ENCODE measurements around the gene USH1C. TPM values are rescaled to one million over a fixed set of nuclear protein-coding genes. Genes with fewer than 3 reads are reported as not detected.

The USH1C gene
- total RNA-seq, 3 donors from 2014 or later, result 81.7 to 229 (median 141) TPM

DNA sequence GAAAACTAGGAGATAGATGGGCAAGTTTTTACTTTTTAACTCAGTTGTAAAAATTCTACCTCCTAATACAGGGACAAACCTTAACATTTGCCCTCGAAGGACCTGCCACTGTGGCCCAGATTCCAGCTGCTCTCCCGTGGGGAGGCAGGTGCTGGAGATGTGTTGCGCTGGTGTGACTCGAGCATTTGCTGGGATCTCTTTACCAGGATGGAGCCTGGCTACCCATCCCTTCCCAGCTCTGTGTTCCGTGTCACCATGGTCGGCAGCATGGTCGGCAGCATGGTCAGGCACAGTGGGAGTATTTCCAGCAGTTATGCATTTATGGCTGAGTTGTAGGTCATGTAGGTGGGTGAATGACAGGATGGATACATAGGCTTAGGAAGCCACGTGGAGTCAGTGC is 44.0 kb upstream of the USH1C start:
- ATAC-seq, result no peak

GRCh38 chr11:17585911-17586695 is 41.9 kb upstream of the USH1C start:
- Histone ChIP-seq H3K4me3 (no peak overlapping the region), H3K4me1 (ENCODE audit: low read depth) (no peaks in the 10 kb centered on the region), H3K36me3 (ENCODE audit: low read depth) (no peaks in the 10 kb centered on the region), H3K9me3 (no peaks in the 10 kb centered on the region)
- intact Hi-C loops (cut with DNase I, micrococcal nuclease), result no loop called here
- no peak for ATAC-seq
- TF ChIP-seq, protein P1, sequence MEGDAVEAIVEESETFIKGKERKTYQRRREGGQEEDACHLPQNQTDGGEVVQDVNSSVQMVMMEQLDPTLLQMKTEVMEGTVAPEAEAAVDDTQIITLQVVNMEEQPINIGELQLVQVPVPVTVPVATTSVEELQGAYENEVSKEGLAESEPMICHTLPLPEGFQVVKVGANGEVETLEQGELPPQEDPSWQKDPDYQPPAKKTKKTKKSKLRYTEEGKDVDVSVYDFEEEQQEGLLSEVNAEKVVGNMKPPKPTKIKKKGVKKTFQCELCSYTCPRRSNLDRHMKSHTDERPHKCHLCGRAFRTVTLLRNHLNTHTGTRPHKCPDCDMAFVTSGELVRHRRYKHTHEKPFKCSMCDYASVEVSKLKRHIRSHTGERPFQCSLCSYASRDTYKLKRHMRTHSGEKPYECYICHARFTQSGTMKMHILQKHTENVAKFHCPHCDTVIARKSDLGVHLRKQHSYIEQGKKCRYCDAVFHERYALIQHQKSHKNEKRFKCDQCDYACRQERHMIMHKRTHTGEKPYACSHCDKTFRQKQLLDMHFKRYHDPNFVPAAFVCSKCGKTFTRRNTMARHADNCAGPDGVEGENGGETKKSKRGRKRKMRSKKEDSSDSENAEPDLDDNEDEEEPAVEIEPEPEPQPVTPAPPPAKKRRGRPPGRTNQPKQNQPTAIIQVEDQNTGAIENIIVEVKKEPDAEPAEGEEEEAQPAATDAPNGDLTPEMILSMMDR (IDR thresholded peaks at IDR 0.05), result no peak
- no peak for DNase-seq

More for the DNA sequence above, 44.0 kb upstream of the USH1C start:
- DNase-seq, result no peak
- intact Hi-C loops (cut with DNase I, micrococcal nuclease), result no loop called here
- no peaks in the 10 kb centered on the region for H3K36me3 ChIP-seq (ENCODE audit: low read depth)
- no peaks in the 10 kb centered on the region for H3K4me1 ChIP-seq (ENCODE audit: low read depth)
- no peak overlapping the region for H3K4me3 ChIP-seq
- no peaks in the 10 kb centered on the region for H3K9me3 ChIP-seq
- TF ChIP-seq, protein P1 (IDR thresholded peaks at IDR 0.05), result no peak

DNA sequence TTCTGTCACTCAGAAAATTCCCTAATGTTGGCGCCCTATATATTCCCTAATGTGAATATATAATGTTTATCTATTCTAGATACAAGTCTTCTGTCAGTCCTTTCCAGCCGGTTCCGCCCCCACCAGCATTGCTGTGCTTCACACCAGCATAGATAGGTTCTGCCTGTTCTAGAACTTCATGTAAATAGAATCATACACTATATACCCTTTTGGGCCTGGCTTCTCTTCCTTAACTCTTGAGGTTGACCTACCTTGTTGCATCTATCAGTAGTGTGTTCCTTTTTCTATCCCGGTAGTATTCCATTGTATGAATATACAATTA is 37.5 kb upstream of the USH1C start:
- no peak for DNase-seq
- no peaks in the 10 kb centered on the region for H3K36me3 ChIP-seq (ENCODE audit: low read depth)
- TF ChIP-seq, protein P1 (IDR thresholded peaks at IDR 0.05), result no peak
- H3K4me3 ChIP-seq, result no peak overlapping the region
- no peaks in the 10 kb centered on the region for H3K9me3 ChIP-seq
- no peak for ATAC-seq
- no peaks in the 10 kb centered on the region for H3K4me1 ChIP-seq (ENCODE audit: low read depth)
- intact Hi-C loops (cut with DNase I, micrococcal nuclease), result no loop called here

DNA sequence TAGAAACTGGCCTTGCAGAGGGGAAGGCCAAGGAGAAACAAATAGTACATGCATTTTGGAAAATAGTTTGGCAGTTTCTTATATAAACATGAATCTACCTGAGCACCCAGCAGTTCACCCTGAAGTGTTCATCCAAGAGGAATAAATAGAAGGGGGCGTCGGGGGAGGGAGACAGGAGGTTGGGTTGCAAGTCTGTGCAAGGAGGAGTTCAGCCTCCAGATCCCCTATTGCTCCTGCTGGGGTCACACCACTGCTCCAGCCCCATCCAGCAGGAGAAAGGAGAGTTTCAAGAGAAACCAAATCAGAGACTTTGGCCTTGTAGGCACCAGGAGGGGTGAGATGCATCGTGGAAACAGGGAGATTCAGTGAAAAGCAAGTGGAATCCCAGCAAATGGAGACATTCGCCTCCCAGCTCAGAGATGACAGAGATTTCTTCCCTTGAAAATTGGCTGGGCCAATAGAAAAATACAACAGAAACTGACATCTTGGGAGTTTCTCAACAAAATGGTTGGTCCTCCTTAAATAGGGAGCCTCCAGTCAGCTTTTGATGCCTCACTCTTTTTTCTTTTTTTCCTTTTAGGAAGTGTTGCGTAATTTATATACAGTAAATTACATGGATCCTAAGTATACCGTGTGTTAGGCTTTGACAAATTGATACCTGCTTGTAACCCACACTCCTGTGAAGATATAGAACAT is 37.0 kb upstream of the USH1C start:
- Histone ChIP-seq H3K9me3 (no peaks in the 10 kb centered on the region), H3K4me1 (ENCODE audit: low read depth) (no peaks in the 10 kb centered on the region), H3K36me3 (ENCODE audit: low read depth) (no peaks in the 10 kb centered on the region), H3K4me3 (no peak overlapping the region)
- TF ChIP-seq, protein P1 (IDR thresholded peaks at IDR 0.05), result no peak
- intact Hi-C loops (cut with DNase I, micrococcal nuclease), result no loop called here
- ATAC-seq (no peak), DNase-seq (no peak)

DNA sequence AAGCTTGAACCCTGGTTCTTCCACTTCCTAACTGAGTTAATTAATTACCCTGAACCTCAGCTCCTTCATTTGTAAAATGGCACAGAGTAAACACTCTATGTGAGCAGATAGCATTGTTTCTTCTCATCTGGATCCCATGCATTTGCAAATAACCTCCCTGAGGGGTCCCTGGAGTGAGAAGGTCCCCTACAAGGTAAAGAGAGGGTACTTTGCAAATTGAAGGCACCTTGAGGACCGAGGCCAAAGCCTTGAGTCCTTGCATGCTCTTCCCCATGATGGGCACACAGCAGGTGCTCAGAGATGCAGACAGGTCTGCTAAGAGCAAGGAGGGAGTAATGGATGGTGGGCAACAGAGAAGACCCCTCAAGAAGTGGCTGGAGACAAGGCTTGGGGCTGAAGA is 36.1 kb upstream of the USH1C start:
- DNase-seq (no peak), ATAC-seq (no peak)
- intact Hi-C loops (cut with DNase I, micrococcal nuclease), result no loop called here
- Histone ChIP-seq H3K4me3 (no peak overlapping the region), H3K9me3 (no peaks in the 10 kb centered on the region), H3K36me3 (ENCODE audit: low read depth) (no peaks in the 10 kb centered on the region), H3K4me1 (ENCODE audit: low read depth) (no peaks in the 10 kb centered on the region)
- TF ChIP-seq, protein P1 (IDR thresholded peaks at IDR 0.05), result no peak
